ENCODE data around the gene UBQLN4. TPM values are rescaled to one million over a fixed set of nuclear protein-coding genes. Genes with fewer than 3 reads are reported as not detected.
A peak's percentile ranks its signal among the peaks of the same experiment; 100 is the strongest.

UBQLN4 gene
- total RNA-seq, result 10 to 100 TPM; 22.2 to 39.8 (median 24.5) TPM

DNA sequence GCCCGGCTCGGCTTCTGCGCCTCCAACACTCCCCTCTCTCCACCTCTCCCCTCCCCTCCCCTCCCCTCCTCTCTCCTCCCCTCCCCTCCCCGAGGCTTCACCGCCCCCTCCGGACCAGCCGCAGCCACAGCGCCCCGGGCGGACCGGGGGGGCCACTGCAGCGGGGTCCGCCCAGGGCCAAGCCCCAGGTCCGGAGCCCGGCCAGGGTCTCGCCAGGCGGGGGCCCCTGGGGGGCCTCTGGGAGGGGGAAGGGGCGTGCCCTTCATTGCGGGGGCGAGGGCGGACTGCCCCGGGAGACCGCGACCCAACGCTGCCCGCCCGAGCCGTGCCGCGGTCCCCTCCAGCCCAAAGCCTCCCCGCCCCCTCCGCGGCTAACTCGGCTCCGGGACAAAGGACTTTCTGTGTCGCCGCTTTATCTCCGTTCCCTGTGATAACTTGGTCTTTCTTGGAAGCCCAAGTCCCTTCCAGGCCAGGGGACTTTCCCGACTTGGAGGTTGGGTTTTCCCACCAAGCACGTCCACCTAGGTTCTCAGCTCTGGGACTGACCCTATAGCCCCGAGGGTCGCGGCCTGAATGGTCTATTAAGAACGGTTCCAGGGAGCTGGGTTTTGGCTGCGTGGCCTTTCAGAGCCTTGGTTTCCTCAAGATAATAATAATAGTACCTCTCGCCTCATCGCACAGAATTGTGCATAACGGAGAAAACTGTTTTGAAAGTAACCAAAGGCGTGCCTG is at the start of gene UBQLN4:
TSS of gene UBQLN4 (minus strand) at position 31 of the 732 bp plus-strand sequence. CDS start 97 bp downstream, outside the sequence.
- peaks cover 0 to 31% (median 11%) of the 10 kb centered on the region in 4 donors for H3K36me3 ChIP-seq
- H3K4me1 ChIP-seq, result peaks cover 13 to 31% (median 22%) of the 10 kb centered on the region in 4 donors
- DNase-seq, result peak; percentile 90 to 96
- H3K27me3 ChIP-seq, result no peaks in the 10 kb centered on the region
- H3K9me3 ChIP-seq, result no peaks in the 10 kb centered on the region
- 1% methylated on average over 14 to 18 of the region's 49 CpGs for WGBS, 2 donors
- TF ChIP-seq CTCF (IDR thresholded peaks at IDR 0.05), result peak; percentile 47 to 90 (median 60)
- no peak for TF ChIP-seq POLR2A (IDR thresholded peaks at IDR 0.05)
- peak in 1 of 2 donors; percentile 18 for TF ChIP-seq POLR2AphosphoS5 (IDR thresholded peaks at IDR 0.05)
- H3K4me3 ChIP-seq, result peak within 1 kb of the TSS; percentile 59 to 99 (median 92)
- H3K27ac ChIP-seq, result peak within 1 kb of the TSS; percentile 82 to 90 (median 87)
- peak; percentile 91 to 93 for ATAC-seq (ENCODE audit: low FRiP score in 2 of 2)

- DNase-seq (peak in 1 of 2 donors; percentile 43), ATAC-seq (ENCODE audit: low FRiP score in 2 of 2) (peak in 1 of 2 donors; percentile 0)
- peak overlapping the region in 1 of 4 donors; percentile 27 for H3K4me3 ChIP-seq
- WGBS, 2 donors, result 74 to 76% methylated on average over 11 to 16 of the region's 16 CpGs
- no peak for TF ChIP-seq POLR2AphosphoS5 (IDR thresholded peaks at IDR 0.05)
- no peak for TF ChIP-seq CTCF (IDR thresholded peaks at IDR 0.05)
- no peak for TF ChIP-seq POLR2A (IDR thresholded peaks at IDR 0.05)
- TF ChIP-seq EP300 (IDR thresholded peaks at IDR 0.05), result no peak
- peak overlapping the region; percentile 90 to 96 (median 92) for H3K27ac ChIP-seq
- peaks cover 45 to 63% (median 50%) of the 10 kb centered on the region in 4 donors for H3K4me1 ChIP-seq
- H3K36me3 ChIP-seq, result no peaks in the 10 kb centered on the region
- no peaks in the 10 kb centered on the region for H3K27me3 ChIP-seq
- no peaks in the 10 kb centered on the region for H3K9me3 ChIP-seq
Observed at GRCh38 chr1:156102633-156103511, 49.3 kb upstream of the UBQLN4 start.

DNA sequence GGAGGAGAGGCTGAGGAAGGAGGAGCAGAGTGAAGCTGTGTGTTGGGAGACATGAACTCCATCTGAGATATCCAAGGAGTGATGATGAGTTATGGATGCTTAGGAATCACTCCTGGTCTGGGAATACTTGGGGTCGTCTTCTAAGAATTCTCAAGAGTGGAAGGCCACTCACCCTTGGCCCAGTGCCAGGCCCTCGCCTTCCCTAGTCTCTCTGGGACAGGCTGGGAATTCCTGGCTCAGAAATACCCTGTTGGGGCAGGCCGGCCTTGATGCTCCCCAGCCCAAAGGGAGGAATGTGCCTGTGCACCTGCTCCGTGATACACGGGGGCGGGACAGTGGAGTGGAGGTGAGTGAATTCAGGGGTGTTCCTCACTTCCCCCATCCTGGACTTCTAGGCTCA is 48.3 kb upstream of the UBQLN4 start:
- no peak for ATAC-seq (ENCODE audit: low FRiP score in 2 of 2)
- Histone ChIP-seq H3K27me3 (no peaks in the 10 kb centered on the region), H3K9me3 (no peaks in the 10 kb centered on the region), H3K27ac (peak overlapping the region in 1 of 4 donors; percentile 93), H3K4me3 (no peak overlapping the region), H3K4me1 (peaks cover 47 to 64% (median 50%) of the 10 kb centered on the region in 4 donors), H3K36me3 (no peaks in the 10 kb centered on the region)
- TF ChIP-seq POLR2A (IDR thresholded peaks at IDR 0.05) (no peak), EP300 (IDR thresholded peaks at IDR 0.05) (no peak), POLR2AphosphoS5 (IDR thresholded peaks at IDR 0.05) (no peak), CTCF (IDR thresholded peaks at IDR 0.05) (no peak)
- 61 to 66% methylated on average over 5 to 6 of the region's 6 CpGs for WGBS, 2 donors
- no peak for DNase-seq

DNA sequence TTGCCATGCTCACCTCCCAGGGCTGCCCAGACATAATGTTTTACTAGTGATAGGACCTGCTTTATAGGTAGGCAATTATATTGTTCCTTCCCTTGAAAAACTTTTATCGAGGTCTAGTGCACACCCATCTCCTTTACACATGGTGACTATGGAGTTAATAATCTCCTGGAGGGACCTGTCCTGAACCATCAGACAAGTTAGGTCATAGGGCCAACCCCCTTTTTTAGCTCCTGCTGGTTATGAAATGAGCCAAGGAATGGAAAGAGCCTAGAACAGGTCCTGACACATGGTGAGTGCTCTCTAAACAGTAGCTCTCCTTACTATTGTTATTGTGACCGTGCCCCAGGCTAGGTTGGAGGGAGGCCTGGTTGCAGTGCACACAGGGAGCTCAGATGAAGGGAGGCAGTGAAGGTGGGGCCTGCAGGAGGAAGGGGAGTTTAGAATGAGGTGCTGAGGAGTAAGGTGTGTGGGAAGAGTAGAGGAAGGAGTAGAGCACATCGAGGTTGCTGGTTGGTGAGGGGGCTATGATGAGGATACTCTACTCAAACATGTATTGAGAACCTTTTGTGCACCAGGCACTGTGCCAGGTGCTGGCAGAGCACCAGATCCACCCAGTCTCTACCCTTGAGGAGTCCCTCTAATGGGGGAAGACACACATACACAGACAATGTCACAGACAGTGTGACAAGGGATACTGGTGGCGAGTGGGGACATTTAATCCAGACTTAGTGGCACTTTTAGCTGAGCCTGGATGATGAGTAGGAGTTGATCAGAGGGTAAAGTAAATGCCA is 46.8 kb upstream of the UBQLN4 start:
- WGBS, 2 donors, result 71 to 72% methylated on average over 4 of the region's 4 CpGs

More for the DNA sequence above, 46.8 kb upstream of the UBQLN4 start:
- Histone ChIP-seq H3K27ac (peak overlapping the region in 1 of 4 donors; percentile 4), H3K9me3 (no peaks in the 10 kb centered on the region), H3K4me1 (peaks cover 47 to 60% (median 48%) of the 10 kb centered on the region in 4 donors), H3K4me3 (no peak overlapping the region), H3K27me3 (no peaks in the 10 kb centered on the region), H3K36me3 (no peaks in the 10 kb centered on the region)
- no peak for TF ChIP-seq POLR2AphosphoS5 (IDR thresholded peaks at IDR 0.05)
- no peak for TF ChIP-seq POLR2A (IDR thresholded peaks at IDR 0.05)
- TF ChIP-seq CTCF (IDR thresholded peaks at IDR 0.05), result no peak
- no peak for TF ChIP-seq EP300 (IDR thresholded peaks at IDR 0.05)
- ATAC-seq (ENCODE audit: low FRiP score in 2 of 2) (no peak), DNase-seq (no peak)
